HG02623 (cell line): ENCODE data around the gene SLC25A12.
"Not testable (repeated sequence)": the region's sequence is repeated elsewhere in the genome, so short reads cannot be mapped to it uniquely, and the experiment has no call there.

Source experiments
- ATAC-seq: cut with Tn5 transposase; IDR thresholded peaks from one replicate; pipeline ENCODE4 v1.9.1; 2021; ENCODE audit warnings: moderate library complexity; ENCODE audit not compliant: unreplicated experiment

The SLC25A12 gene

GRCh38 chr2:171893824-171894611 is at the start of gene SLC25A12:
Gene SLC25A12 (minus strand): TSS chr2:171894244. CDS start chr2:171894214, 30 bp downstream.
- ATAC-seq = peak; percentile 89

DNA sequence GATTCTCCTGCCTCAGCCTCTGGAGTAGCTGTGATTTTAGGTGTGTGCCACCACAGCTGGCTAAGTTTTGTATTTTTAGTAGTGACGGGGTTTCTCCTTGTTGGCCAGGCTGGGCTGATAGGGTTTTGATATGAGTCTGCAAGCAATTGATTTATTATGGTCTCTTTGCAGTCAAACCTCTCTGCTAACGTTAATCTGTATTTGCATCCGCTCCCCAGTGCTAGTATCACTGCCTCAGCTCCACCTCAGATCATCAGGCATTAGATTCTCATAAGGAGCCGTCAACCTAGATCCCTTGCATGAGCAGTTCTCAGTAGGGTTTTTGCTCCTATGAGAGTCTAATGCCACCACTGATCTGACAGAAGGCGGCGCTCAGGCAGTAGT is 47.3 kb upstream of the SLC25A12 start:
- ATAC-seq = no peak

GRCh38 chr2:171939743-171940071 is 45.7 kb upstream of the SLC25A12 start:
- no peak for ATAC-seq

GRCh38 chr2:171939058-171939742 is 45.2 kb upstream of the SLC25A12 start:
- ATAC-seq = no peak

GRCh38 chr2:171930385-171930784 is 36.3 kb upstream of the SLC25A12 start:
- ATAC-seq = no peak

DNA sequence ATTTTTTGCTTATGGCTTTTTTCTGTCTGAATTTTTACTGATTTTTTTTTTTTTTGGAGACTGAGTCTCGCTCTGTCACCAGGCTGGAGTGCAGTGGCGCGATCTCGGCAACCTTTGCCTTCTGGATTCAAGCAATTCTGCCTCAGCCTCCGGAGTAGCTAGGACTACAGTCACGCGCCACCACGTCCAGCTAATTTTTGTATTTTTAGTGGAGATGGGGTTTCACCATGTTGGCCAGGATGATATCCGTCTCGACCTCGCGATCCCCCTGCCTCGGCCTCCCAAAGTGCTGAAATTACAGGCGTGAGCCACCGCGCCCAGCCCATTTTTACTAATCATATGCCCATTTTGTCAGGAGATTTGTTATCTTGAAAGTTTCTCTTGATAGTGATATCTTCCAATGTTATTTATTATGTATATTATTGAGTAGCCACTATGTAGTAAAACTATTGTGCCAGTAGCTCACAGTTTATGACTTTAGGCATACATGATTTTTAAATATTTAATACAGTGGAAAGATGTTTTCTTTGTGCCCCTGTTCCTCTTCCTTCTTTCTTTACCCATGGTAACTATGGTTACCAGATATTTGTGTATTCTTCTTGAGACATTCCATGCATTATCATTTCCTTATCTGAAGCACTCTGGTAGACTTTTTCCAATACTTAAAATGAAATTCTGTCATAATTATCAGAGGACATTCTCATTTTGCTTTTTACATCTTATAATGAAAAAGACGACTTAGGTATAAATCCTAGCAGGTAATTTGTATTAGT is 30.3 kb upstream of the SLC25A12 start:
- ATAC-seq = no peak

DNA sequence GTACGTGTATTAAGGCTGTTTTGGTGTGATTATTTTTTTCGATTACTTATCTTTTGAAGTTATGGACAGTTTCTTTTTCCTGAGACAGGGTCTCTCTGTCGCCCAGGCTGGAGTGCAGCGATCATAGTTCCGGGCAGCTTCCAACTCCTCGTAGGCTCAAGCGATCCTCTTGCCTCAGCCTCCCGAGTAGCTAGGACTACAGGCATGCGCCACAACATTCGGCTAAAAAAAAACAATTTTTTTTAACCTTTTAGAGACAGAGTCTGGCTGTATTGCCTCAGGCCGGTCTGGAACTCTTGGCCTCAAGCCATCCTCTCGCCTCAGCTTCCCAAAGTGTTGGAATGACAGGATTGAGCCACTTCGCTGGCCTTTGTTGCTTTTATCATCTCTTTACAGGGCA is 29.2 kb upstream of the SLC25A12 start:
- ATAC-seq = no peak

DNA sequence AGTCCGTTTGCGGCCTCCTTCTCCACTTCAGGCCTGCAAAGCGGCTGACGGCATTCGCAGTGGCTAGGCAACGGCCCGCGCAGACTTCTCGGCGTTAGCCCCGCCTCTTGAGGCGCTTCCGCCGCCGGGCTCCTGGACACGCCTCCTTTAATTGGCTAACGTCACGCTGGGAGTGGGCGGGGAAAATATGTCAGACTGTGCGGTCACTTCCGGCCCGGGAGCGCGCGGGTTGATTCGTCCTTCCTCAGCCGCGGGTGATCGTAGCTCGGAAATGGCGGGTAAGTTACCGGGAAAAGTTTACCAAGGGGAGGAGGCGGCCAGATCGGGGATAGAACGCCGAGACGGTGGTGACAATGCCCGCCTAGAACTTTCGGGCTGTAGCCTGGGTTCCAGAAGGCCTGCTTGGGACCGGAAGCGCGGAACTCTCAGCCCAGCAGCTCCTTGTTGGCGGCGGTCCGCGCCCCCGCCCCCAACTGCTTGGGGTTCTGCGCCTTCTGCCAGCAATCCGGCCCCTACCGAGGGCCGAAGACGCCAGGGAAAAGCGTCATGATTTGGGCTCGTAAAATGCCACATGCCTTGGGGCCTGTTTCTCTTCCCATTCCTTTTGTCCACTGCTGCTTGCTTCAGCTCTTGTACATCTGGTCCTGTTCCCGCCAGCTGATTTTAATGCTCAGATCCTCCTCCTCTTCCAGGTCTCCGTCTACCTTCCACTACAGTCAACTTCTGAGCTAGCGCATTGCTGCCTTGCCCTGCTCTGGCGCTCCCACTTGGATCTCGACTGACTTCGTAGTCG is 28.4 kb upstream of the SLC25A12 start, which contains the start of gene HAT1:
Gene HAT1, plus strand, starts transcription at position 232 of the 793 bp plus-strand sequence. Its CDS starts 40 bp downstream, at position 272.
- peak; percentile 97 for ATAC-seq

DNA sequence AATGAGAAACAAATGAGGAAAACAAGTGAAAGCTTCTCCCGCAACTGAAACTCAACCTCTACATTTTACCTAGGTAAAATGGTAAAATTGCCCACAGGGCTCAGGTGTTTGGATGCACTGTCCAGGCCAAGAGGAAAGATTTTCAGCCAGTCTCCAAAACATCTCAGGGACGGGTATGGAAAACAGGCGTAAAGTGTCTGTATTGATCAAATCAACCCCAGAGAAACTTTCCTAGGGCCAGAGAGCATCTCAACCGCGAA is 27.9 kb upstream of the SLC25A12 start:
- no peak for ATAC-seq

DNA sequence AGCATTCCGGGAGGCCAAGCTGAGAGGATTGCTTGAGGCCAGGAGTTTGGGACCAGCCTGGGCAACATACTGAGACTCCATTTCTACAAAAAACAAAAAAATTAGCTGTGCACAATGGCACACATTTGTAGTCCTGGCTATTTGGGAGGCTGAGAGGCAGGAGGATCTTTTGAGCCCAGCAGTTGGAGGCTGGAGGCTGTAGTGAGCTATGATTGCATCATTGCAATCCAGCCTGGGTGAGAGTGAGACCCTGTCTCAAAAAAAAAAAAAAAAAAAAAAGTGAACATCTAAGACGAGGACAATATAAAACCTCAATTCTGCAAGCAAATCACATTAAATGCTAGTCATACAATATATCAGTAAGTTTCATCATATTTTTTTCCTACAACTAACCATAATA is 25.4 kb upstream of the SLC25A12 start:
- ATAC-seq = no peak

GRCh38 chr2:171913517-171913916 is 19.5 kb upstream of the SLC25A12 start:
- ATAC-seq = no peak

- no peak for ATAC-seq
These were observed 16.4 kb upstream of the SLC25A12 start for GRCh38 chr2:171910494-171910893.

DNA sequence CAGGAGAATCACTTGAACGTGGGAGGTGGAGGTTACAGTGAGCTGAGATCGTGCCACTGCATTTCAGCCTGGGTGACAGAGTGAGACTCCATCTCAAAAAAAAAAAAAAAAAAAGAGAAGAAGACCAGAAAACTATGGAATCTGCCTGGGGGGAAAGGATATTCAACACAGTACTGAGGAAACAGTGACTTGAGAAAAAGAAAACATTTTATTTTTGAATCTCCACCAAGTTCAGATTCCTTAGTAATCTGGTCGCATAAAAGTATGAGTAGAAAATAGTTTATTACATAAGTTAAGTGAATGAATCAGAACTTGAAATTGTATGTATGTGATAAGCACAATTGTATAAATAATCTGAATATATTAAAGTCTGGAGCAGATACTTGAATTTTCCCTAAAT is 15.2 kb upstream of the SLC25A12 start:
- ATAC-seq = no peak

DNA sequence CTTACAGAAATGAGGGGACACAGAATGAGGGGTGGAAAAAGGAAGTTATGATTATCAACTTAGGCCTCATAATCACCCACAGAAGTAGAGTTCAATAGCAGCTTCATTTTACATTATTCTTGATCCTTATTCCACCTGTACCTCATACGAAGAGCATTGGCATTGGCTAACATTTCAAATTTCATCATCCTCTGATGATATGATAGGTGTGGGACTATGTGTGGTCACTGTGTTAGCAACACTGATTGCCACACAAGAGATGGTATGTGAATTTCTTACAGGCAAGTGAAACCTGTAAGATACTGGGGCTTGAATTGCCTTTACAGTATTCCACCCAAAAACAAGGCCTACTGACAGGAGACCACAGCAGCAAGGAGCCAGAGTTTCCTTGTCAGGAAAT is 14.2 kb upstream of the SLC25A12 start:
- no peak for ATAC-seq

GRCh38 chr2:171902840-171903420 is 8.9 kb upstream of the SLC25A12 start:
- ATAC-seq = no peak

GRCh38 chr2:171899623-171900282 is 5.7 kb upstream of the SLC25A12 start:
- not testable (repeated sequence) for ATAC-seq

- no peak for ATAC-seq
These were observed 1.7 kb upstream of the SLC25A12 start for GRCh38 chr2:171895786-171896185.

DNA sequence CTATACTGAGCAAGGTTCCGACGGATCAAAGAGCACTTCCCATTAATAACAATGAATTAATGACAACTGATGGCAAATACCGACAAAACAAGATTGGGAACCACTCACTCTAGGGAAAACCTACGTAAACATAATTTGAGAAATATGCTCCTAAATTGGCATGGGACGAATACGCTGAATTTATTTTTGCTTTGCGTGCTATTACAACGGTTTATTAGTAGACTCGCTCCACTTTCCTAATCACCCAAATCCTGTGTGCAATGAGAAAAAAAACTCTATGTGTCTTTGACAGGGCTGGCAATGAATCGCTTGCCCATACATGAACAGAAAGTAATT is 536 bp upstream of the SLC25A12 start:
- no peak for ATAC-seq

DNA sequence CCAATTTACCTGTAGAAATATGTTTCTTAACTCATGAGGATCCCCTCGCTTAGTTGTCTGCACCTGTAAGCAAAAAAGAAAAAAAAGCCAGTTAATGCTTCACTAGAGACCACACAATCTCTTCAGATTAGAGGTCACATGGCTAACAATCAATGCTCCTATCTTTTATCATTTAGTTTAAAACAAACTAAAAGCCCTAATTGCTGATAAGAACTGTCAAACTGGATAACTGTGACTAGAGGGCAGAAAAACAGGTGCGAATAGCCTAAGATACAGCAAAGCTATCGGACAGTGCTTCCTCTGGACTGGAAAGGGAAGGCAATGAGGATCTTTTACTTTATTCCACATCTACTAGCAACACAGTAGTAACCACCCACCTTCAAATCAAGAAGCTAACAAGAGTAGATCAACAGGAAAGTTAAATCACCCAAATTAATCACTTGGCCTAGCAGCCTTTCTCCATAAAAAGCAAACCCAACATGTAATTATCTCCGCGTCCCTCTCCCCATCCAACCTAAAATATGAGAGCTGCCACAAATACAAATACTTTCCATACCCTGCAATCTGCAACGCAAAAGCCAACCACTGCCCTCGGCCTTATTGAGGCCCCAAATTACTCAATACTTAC is 734 bp downstream of the SLC25A12 start:
- no peak for ATAC-seq

- ATAC-seq = no peak
These were observed 4.2 kb downstream of the SLC25A12 start for GRCh38 chr2:171889808-171890207.
